Measurements from ENCODE around the gene KCNH1. TPM values are rescaled to one million over a fixed set of nuclear protein-coding genes. Genes with fewer than 3 reads are reported as not detected.

The KCNH1 gene
- total and polyA plus RNA-seq, 10 of the 15 experiments (the other 5 are each of a cell fraction or from before 2014, with no cell fraction given), result 0.02 to 0.04 (median 0.04) TPM; not detected in 7

DNA sequence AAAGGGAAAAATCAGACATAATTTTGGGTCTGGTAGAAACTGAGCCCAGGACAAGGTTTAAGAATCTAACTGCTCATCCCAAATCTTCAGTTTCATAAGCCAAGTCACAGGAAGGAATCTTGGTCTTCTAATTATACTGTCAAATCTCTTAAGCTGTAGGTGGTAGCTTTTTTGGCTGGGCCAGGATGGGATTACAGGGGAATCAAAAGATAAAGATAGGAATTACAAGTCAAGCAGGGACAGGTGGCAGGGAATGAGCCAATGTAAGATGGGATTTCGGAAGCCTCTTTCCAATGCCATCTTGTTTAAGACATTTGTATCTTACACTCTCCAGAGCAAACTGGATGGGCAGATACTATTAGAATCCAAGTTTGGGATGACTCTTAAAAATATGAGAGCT, 383.5 kb downstream of the KCNH1 start (continued):
- TF ChIP-seq BACH1 (IDR thresholded peaks at IDR 0.05; ENCODE audit: borderline replicate concordance) (no peak), RELA (IDR thresholded peaks at IDR 0.05; ENCODE audit: borderline replicate concordance, partially characterized antibody) (no peak)

DNA sequence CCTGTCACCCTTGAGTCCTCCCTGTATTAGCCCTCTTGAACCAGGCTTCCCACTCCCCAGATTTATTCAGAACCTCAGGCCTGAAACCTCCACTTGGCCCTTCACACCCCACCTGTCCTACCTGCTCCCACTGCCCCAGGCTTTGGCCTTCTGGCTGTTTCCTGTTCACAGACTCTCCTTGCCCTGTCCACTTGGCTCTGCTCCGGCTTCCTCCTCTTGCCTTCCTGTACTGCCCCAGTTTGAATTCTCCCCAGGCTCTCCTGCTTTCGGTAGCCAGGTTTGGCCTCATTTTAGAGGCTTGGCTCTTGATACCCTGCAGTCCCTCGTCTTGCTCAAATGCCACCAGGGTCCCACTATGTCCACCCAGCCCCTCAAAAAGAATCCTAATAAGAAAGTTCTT, 385.2 kb downstream of the KCNH1 start:
- Histone ChIP-seq H3K36me3 (ENCODE audit: control insufficient read depth in 2 of 2, insufficient read depth in 2 of 2, low read length in 1 of 2) (no peaks in the 10 kb centered on the region), H3K9ac (ENCODE audit: control insufficient read depth, insufficient read depth, low read length) (no peak overlapping the region), H3K9me3 (replicated peaks; ENCODE audit: control insufficient read depth, insufficient read depth, low read length) (no peaks in the 10 kb centered on the region), H2AFZ (ENCODE audit: control insufficient read depth, low read depth, low read length) (no peak overlapping the region), H3K4me1 (ENCODE audit: control insufficient read depth, insufficient read depth, low read length) (no peaks in the 10 kb centered on the region), H3K27me3 (replicated peaks in 1 of 2; ENCODE audit: control insufficient read depth in 2 of 2, insufficient read depth in 2 of 2, low read length in 1 of 2) (no peaks in the 10 kb centered on the region), H4K20me1 (ENCODE audit: control insufficient read depth, insufficient read depth) (no peaks in the 10 kb centered on the region), H3K4me3 (no peak overlapping the region), H3K27ac (ENCODE audit: control insufficient read depth, insufficient read depth) (no peak overlapping the region), H3K4me2 (ENCODE audit: control insufficient read depth, insufficient read depth) (no peak overlapping the region), H3K79me2 (ENCODE audit: control insufficient read depth, insufficient read depth, low read length) (no peaks in the 10 kb centered on the region)
- intact Hi-C loops (cut with micrococcal nuclease; ENCODE audit: unreplicated experiment), result no loop called here
- FAIRE-seq, result no peak
- BruUV-seq (replicated peaks), result no TSS peak
- ChIA-PET POLR2A (no interaction called here), SMC1A (ENCODE audit: uncharacterized antibody, unreplicated experiment) (no interaction called here), RAD21 (ENCODE audit: unreplicated experiment) (no interaction called here), CTCF (no interaction called here)
- no peak for TF ChIP-seq EED (IDR thresholded peaks at IDR 0.05; ENCODE audit: low read depth)
- TF ChIP-seq, protein P1, sequence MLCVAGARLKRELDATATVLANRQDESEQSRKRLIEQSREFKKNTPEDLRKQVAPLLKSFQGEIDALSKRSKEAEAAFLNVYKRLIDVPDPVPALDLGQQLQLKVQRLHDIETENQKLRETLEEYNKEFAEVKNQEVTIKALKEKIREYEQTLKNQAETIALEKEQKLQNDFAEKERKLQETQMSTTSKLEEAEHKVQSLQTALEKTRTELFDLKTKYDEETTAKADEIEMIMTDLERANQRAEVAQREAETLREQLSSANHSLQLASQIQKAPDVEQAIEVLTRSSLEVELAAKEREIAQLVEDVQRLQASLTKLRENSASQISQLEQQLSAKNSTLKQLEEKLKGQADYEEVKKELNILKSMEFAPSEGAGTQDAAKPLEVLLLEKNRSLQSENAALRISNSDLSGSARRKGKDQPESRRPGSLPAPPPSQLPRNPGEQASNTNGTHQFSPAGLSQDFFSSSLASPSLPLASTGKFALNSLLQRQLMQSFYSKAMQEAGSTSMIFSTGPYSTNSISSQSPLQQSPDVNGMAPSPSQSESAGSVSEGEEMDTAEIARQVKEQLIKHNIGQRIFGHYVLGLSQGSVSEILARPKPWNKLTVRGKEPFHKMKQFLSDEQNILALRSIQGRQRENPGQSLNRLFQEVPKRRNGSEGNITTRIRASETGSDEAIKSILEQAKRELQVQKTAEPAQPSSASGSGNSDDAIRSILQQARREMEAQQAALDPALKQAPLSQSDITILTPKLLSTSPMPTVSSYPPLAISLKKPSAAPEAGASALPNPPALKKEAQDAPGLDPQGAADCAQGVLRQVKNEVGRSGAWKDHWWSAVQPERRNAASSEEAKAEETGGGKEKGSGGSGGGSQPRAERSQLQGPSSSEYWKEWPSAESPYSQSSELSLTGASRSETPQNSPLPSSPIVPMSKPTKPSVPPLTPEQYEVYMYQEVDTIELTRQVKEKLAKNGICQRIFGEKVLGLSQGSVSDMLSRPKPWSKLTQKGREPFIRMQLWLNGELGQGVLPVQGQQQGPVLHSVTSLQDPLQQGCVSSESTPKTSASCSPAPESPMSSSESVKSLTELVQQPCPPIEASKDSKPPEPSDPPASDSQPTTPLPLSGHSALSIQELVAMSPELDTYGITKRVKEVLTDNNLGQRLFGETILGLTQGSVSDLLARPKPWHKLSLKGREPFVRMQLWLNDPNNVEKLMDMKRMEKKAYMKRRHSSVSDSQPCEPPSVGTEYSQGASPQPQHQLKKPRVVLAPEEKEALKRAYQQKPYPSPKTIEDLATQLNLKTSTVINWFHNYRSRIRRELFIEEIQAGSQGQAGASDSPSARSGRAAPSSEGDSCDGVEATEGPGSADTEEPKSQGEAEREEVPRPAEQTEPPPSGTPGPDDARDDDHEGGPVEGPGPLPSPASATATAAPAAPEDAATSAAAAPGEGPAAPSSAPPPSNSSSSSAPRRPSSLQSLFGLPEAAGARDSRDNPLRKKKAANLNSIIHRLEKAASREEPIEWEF (IDR thresholded peaks at IDR 0.05; ENCODE audit: insufficient replicate concordance, low read depth, low read length), result no peak
- WGBS (ENCODE audit: insufficient coverage, insufficient replicate concordance, low lambda C conversion rate, missing lambda C conversion rate), result 15% methylated on average over 3 of the region's 3 CpGs
- no peak for DNase-seq (ENCODE audit: low read depth, low spot score)
- no peak for ATAC-seq
- in situ Hi-C loops (cut with MboI), result no loop called here

Data from GM12878 (cell line).